Urothelium cell line (cell line): ENCODE measurements around the gene ZNF30.
"Not testable (repeated sequence)": the region's sequence is repeated elsewhere in the genome, so short reads cannot be mapped to it uniquely, and the experiment has no call there.

Experiments used
- DNase-seq: peaks from one replicate; pipeline ENCODE4 v3.0.0; 2011; ENCODE audit warnings: low spot score, mixed read lengths
- FAIRE-seq: peaks from 2 replicates; lab custom pipeline; 2011; peaks lifted over from hg19 to GRCh38; lab: Jason Lieb, UNC

The ZNF30 gene

DNA sequence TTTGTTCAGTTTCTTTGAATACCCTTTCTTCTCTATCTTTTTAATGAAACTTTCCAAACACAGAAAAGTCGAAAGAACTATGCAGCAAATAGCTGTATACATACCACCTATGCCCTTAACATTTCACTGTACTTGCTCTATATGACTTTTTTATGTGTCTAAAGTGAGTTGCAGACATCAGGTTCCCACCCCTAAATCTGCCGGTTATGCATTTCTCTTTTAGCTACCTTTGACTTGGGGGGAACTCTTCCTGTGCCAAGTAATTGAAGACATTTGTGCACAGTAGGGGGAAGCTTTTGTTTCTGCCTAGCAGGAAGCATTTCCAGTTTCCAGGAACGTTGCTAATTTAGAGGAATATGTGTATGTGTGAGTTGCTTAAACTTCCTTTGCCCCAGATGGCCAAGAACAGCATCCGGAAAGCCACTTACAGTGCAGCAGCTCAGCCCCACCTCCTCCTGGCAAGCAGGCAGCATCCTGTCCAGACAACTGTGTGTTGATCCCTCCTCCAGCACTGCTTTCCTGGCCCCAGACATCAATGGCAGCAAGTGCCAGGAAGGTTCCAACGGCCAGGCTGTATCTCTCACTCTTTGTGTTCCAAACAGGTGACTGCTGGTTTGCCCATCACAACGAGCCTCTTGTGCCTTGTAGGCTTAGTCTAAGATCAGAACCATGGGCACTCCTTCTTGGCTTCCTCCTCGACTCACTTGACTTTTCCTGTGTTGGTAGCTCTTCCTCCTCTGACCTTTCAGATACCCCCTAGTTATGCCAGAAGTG is 58.7 kb downstream of the ZNF30 start:
- FAIRE-seq (peak; percentile 27), DNase-seq (no peak)

DNA sequence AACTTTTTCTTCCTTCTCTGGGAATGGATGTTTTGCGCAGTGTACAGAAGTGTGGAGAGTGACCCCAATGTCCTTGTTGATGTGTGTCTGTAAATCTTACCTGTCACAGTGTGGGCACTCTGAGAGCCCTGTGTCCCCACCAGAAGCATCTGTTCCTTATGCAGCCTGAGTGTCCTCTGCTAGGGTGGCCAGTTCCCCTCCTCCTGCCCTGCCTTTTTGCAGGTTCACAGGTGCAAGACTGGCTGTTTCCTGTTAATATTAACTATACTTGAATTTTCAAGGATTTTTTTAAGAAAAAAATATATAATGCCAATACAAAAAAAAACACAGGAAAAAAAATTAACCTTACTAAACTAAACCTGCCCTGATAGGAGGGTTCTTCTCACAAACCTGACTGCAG is 61.4 kb downstream of the ZNF30 start:
- FAIRE-seq (no peak), DNase-seq (no peak)

DNA sequence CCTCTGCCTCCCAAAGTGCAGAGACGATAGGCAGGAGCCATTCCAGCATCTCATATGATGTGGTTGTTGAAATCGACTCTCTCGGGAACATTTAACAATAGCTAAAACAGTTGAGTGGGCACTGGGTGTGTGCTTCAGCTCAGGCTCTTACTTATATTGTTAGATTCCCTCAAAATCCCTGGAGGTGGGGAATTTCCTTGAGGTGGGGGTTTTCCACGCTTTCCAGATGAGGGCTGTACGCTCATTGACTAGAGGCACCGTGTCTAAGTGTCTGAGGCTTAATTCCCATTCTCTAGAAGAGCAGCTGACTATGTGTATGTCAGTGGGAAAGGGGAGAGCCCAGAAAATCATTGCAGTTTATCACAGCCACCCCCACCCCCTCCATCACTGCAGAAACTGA is 62.6 kb downstream of the ZNF30 start:
- no peak for FAIRE-seq
- no peak for DNase-seq

DNA sequence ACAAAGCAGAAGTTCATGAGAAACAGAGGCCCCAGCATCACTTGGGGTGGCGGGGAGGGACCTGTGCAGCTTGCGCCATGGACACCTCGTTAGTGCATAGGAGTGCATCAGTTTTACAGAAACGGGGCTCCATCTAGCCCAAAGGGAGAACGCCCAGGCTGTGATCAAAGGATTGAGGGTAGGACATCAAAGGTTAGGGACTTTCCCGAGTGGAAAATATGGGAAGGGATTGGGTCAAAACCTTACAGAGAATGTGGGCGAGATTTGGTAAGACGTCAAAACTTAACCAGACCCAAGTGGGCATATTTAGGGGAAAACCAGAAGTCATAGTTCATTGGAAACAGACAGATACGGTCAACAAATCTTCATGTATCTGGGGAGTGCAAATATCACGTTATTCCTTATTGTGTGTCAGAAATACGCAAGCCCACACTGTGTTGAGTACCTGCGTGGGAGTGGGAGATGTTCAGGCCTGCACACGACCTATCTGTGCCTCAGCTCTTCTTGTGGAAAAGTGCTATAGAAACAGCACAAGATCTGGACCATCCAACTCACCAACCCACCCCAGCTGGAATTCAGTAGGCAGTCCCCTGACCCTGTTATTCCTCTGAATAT is 64.0 kb downstream of the ZNF30 start:
- FAIRE-seq (no peak), DNase-seq (no peak)

DNA sequence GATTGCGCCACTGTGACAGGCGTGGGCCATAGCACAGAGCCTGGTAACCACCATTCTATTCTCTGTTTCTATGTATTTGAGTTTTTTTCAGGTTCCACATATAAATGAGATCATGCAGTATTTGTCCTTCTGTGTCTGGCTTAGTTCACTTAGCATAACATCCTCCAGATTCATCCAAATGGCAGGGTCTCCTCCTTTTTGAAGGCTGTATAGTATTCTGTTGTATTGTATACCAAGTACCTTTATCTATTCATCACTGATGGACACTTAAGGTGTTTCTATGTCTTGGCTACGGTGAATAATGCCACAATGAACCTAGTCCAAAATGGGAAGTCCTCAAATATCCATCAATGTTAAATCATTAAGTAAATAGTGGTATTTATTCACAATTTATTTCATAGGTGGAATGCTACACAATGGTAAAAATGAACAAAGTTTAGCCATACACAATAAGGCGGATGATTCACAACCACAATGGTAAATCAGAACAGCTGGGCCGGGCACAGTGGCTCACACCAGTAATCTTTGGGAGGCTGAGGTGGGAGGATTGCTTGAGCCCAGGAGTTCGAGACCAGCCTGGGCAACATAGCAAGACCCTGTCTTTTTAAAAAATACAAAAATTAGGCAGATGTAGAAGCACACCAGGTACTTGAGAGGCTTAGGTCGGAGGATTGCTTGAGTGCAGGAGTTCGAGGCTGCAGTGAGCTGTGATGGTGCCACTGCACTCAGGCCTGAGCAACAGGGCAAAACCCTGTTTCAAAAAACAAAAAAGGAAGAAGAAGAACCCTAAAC is 65.0 kb downstream of the ZNF30 start:
- FAIRE-seq (no peak), DNase-seq (no peak)

DNA sequence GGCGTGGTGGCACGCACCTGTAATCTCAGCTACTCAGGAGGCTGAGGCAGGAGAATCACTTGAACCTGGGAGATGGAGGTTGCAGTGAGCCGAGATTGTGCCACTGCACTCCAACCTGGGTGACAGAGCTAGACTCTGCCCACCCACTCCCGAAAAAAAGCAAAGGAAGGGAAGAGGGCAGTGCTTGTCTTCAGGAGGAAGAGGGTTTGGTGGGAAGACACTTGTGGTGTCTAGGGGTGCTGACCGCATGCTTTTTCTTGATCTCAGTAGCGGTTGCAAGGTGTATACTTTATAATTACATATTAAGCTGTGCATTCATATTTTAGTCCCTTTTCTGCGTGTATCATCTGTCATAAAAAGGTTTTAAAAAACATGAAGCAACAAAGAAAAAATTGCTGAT is 65.9 kb downstream of the ZNF30 start:
- DNase-seq, FAIRE-seq: not testable (repeated sequence)

DNA sequence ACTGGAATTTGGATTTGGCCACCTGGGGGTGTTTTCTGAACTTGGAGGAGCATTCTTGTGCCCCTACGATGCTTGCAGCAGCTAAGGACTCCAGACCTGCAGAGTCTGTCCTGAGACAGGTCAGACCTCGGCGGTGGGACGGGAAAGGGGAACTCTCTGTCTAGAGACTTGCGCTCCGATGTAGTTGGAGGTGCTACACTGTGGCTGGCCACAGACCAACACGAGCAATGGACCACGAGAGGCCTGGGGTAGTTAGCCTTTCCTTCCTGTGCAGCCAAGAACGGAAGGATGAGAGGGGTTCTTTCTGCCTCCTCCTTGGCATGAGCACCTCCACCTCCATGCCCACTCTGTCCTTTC is 67.6 kb downstream of the ZNF30 start:
- FAIRE-seq, result no peak
- DNase-seq, result no peak
